Dermis microvascular lymphatic vessel endothelial cell (primary cell): ENCODE data around the gene NLRP7. TPM values are rescaled to one million over a fixed set of nuclear protein-coding genes. Genes with fewer than 3 reads are reported as not detected.
"Not testable (repeated sequence)": the region's sequence is repeated elsewhere in the genome, so short reads cannot be mapped to it uniquely, and the experiment has no call there.

Experiments used
- DNase-seq, 2 donors: peaks; one replicate each; pipeline versions ENCODE4 v3.0.0 to v3.0.0-alpha.2; 2010; ENCODE audit warnings: low read depth in 2 of 2
- total RNA-seq: library from RNA; depleted of rRNA; stranded (reverse); fragments of >200 nt; gene quantifications from 2 replicates; pipeline ENCODE4 v1.2.1, GENCODE V29; 2014

NLRP7 gene
- not detected in 2 replicates for total RNA-seq

DNA sequence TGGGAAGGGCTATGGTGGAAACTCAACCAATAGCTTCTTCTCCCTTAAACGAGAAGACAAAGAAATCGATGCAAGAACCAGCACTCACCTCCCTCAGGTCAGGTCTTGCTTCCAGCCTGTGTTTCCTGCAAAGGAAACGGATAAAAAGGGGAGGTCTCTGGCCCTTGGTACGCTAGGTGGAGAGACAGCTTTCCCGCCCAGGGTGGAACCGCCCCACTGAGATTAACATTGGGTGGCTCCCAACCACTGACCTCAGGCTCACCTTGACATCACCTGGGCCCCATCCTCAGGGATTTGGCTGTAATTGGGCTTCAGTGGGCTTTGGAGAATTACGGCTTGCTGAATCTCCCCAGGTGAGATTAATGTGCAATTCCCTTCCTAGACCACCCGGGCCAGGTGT is at the start of gene NLRP7:
TSS of gene NLRP7 (minus strand) at position 150 of the 400 bp plus-strand sequence.
- DNase-seq = no peak

GRCh38 chr19:54995561-54995960 is 48.2 kb upstream of the NLRP7 start:
- DNase-seq = no peak

DNA sequence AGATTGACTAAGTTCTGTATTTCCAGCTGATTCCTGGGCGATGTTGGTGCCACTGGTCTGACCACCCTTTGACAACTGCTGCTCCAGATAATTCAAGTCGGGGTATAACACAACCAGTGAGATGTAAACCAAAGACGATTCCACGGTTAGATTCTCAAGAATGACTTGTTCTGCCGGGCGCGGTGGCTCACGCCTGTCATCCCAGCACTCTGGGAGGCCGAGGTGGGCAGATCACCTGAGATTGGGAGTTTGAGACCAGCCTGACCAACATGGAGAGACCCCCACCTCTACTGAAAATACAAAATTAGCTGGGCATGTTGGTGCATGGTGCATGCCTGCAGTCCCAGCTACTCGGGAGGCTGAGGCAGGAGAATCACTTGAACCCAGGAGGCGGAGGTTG is 42.2 kb upstream of the NLRP7 start:
- DNase-seq = not testable (repeated sequence)

DNA sequence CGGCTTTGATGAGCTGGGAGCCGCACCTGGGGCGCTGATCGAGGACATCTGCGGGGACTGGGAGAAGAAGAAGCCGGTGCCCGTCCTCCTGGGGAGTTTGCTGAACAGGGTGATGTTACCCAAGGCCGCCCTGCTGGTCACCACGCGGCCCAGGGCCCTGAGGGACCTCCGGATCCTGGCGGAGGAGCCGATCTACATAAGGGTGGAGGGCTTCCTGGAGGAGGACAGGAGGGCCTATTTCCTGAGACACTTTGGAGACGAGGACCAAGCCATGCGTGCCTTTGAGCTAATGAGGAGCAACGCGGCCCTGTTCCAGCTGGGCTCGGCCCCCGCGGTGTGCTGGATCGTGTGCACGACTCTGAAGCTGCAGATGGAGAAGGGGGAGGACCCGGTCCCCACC is 35.2 kb upstream of the NLRP7 start:
- DNase-seq = not testable (repeated sequence)

DNA sequence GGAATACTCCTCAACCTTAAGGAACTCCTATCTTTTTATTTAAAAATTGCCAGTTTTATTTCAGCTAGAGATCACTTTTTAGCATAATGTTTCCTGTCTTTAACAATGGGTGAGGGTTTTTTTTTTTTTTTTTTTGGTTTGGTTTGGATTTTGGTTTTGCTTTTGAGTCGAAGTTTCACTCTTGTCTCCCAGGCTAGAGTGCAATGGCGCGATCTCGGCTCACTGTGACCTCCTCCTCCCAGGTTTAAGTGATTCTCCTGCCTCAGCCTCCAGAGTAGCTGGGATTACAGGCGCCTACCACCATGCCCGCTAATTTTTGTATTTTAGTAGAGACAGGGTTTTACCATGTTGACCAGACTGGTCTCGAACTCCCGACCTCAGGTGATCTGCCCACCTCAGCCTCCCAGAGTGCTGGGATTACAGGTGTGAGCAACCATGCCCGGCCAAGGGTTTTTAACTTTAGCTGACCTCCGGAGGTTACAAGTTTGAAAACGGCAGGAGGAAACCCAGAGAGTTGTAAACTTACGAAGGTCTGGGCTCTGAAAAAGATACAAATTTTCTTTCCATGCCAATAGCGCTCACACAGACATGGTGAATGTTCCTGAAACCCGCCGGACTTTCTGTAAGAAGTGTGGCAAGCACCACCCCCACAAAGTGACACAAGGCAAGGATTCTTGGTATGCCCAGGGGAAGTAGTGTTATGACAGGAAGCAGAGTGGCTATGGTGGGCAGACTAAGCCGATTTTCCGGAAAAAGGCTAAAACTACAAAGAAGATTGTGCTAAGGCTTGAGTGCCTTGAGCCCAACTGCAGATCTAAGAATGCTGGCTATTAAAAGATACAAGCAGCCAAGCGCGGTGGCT is 26.1 kb upstream of the NLRP7 start:
- not testable (repeated sequence) for DNase-seq

DNA sequence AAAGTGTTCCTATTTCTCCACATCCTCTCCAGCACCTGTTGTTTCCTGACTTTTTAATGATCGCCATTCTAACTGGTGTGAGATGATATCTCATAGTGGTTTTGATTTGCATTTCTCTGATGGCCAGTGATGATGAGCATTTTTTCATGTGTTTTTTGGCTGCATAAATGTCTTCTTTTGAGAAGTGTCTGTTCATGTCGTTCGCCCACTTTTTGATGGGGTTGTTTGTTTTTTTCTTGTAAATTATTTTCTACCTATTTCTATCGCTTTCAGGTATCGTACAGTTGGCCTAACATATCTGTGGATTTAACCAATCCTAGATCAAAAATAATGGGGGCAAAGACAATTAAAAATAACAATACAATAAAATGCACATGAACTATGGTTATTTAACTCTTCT is 24.1 kb upstream of the NLRP7 start:
- not testable (repeated sequence) for DNase-seq

DNA sequence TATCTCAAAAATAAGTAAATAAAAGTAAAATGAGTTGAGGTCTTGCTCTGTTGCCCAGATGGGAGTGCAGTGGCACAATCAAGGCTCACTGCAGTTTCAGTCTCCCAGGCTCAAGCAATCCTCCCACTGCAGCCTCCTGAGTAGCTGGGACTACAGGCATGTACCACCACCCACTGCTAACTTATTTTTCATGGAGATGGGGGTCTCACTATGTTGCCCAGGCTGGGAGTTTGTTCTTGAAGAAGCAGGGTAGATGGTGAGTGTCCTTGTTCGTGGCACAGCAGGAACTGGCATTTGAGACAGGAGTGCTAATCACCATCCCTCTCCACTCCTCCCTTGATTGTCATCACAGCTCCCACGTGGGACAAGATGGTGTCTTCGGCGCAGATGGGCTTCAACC is 22.3 kb upstream of the NLRP7 start:
- DNase-seq = no peak

DNA sequence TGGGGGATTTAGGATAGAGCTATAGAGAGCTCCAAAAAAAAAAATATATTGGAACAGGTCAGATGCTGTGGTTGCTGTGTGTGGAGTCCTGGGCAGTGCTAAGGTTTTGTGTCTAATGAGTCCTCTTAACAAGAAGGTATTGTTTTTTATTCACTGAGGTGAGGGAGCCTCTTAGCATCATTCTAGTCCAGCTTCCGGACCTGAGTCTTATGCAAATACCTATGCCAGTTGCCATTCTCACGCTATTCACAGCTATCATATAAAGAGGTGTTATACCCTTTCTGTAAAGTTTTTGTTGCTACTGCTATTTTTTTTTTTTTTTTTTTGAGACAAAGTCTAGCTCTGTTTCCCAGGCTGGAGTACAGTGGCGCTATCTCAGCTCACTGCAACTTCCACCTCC is 20.3 kb upstream of the NLRP7 start:
- no peak for DNase-seq

DNA sequence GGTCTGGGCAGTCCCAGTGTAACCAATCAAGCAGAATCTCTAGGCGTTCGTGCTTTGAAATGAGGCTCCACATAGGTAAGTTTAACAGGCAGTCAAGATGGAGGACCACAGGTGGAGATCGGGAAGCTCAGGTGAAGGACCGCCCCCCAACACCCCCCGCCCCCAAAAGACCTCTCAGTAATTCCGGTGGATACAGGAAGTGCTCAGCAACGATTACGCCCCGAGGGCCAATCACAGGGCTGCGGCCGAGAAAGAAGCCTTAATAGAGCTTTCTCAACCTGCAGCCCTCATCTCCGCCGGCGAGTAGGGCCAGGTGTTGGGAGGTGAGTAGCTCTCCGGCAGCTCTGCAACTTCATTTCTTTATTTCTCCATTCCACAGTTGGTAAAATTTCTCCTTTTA is 17.7 kb upstream of the NLRP7 start:
- not testable (repeated sequence) for DNase-seq

DNA sequence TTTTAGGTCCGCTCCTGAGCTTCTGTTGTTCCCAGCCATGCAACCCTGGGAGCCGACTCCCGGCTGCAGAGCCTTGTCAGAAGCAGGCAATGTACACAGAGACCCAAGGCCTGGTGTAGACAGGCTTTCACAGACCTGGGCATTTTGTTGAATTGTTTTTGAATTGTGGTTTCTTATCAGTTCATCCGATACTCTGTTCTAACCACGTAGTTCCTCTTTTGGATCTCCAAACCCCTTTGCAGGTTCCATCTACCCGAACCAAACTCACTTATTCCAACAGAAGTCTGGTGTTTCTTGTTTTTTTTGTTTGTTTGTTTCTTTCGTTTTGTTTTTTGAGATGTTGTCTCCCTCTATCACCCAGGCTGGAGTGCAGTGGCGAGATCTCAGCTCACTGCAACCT is 12.5 kb upstream of the NLRP7 start:
- no peak for DNase-seq

DNA sequence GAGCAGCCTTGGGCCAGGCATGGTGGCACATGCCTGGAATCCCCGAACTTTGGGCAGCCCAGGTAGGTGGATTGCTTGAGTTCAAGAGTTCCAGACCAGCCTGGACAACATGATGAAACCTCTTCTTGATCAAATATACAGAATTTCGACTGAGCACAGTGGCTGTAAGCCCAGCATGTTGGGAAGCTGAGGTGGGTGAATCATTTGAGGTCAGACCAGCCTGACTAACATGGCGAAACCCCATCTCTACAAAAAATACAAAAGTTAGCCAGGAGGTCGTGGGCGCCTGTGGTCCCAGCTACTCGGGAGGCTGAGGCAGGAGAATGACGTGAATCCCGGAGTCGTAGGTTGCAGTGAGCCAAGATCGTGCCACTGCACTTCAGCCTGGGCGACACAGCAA is 8.0 kb upstream of the NLRP7 start:
- no peak for DNase-seq

- not testable (repeated sequence) for DNase-seq
Measured at GRCh38 chr19:54953345-54953713, 6.0 kb upstream of the NLRP7 start.

DNA sequence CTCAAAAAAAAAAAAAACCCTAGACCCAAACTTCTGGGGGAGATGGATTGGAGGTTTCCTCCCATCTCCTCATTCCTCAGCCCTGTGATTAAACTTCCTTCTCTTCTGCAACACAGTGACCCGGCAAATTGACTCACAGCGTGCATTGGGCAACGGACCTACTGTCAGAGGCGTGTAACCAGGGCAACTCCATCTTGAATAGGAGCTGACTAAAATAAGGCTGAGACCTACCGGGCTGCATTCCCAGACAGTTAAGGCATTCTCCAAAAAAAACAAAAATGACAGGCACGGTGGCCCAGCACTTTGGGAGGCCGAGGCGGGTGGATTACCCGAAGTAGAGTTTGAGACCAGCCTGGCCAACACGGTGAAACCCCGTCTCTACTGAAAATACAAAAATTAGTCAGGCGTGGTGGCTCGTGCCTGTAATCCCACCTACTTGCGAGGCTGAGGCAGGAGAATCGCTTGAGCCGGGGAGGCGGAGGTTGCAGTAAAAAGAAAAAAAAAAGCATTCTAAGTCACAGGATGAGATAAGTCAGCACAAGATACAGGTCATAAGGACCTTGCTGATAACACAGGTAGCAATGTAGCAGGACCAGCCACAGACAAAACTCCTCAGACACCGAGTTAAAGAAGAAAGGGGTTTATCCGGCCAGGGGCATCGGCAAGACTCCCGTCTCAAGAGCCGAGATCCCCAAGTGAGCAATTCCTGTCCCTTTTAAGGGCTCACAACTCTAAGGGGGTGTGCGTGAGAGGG is 5.4 kb upstream of the NLRP7 start:
- DNase-seq = no peak

DNA sequence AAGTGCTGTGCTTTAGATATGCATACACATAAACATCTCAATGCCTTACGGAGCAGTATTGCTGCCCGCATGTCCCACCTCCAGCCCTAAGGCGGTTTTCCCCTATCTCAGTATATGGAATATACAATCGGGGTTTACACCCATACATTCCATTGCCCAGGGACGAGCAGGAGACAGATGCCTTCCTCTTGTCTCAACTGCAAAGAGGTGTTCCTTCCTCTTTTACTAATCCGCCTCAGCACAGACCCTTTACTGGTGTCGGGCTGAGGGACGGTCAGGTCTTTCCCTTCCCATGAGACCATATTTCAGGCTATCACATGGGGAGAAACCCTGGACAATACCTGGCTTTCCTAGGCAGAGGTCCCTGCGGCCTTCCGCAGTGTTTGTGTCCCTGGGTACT is 3.2 kb upstream of the NLRP7 start:
- DNase-seq = not testable (repeated sequence)

GRCh38 chr19:54949412-54949811 is 2.1 kb upstream of the NLRP7 start:
- DNase-seq = no peak

DNA sequence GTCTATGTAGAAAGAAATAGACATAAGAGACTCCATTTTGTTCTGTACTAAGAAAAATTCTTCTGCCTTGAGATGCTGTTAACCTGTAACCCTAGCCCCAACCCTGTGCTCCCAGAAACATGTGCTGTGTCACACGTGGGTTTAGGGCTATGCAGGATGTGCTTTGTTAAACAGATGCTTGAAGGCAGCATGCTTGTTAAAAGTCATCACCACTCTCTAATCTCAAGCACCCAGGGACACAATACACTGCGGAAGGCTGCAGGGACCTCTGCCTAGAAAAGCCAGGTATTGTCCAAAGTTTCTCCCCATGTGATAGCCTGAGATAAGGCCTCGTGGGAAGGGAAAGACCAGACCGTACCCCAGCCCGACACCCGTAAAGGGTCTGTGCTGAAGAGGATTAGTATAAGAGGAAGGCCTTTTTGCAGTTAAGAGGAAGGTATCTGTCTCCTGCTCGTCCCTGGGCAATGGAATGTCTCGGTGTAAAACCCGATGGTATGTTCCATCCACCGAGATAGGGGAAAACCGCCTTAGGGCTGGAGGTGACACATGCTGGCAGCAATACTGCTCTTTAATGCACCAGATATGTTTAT is 3.5 kb downstream of the NLRP7 start:
- not testable (repeated sequence) for DNase-seq

DNA sequence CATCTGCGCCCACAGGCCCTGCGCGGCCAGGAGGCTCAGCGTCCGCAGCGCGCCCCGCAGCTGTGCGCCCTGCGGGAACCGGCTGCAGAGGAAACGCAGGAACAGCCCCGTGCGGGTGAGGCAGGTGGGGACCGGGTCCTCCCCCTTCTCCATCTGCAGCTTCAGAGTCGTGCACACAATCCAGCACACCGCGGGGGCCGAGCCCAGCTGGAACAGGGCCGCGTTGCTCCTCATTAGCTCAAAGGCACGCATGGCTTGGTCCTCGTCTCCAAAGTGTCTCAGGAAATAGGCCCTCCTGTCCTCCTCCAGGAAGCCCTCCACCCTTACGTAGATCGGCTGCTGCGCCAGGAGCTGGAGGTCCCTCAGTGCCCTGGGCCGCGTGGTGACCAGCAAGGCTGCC is 7.8 kb downstream of the NLRP7 start:
- not testable (repeated sequence) for DNase-seq

DNA sequence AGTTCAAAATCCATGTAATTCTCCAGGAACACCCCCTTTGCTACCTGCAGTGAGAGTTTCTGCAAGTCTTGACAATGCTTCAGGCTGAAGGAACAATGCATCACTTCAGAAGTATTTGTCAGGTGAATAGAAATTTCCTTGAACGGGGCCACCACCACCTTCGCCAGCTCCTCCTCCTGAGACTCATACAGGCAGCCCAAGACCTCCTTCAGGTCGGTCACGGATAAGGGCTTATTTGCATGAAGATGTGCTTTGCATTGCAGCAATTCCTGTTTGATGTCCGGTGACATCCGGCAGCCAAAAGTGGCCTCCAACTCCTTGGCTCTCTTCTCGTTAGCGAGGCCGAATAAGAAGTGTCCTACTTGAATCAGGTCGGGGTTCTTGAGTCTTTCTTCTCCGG is 8.4 kb downstream of the NLRP7 start:
- no peak for DNase-seq

DNA sequence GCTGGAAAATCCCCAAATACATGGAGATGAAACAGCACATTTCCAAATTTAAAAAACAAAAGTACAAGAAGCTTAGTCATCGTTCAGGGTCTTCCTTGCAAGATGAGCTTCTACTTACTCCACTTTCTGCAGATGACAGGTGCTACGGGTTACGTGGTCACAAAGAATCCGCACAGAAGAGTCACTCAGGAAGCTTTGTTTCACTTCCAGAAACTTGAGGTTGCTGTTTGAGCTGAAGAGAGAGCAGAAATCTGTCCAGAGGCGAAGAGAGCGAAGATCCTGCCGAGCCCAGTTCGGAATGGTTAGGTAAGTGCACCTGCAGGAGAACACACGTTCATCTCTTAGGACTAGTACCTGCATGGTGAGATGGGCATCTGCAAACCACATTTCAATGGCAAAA is 9.4 kb downstream of the NLRP7 start:
- DNase-seq = no peak

DNA sequence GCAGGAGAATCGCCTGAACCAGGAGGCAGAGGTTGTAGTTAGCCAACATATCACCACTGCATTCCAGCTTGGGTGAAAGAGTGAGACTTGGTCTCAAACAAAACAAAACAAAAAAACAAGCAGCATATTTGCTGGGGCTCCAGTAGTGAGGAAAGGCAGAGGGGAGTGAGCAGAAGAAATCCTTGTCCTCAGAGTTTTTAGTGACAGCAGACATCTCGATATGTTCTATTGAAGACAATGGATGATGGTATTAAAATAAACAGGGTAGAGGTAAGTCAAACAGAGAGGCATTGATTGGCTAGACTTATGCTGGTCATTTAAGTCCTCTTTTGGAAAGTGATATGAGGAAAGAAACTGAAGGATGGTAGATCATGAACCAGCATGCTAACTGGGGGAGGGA is 19.0 kb downstream of the NLRP7 start:
- DNase-seq = no peak

- DNase-seq = no peak
Measured at GRCh38 chr19:54923276-54923675, 24.1 kb downstream of the NLRP7 start.

DNA sequence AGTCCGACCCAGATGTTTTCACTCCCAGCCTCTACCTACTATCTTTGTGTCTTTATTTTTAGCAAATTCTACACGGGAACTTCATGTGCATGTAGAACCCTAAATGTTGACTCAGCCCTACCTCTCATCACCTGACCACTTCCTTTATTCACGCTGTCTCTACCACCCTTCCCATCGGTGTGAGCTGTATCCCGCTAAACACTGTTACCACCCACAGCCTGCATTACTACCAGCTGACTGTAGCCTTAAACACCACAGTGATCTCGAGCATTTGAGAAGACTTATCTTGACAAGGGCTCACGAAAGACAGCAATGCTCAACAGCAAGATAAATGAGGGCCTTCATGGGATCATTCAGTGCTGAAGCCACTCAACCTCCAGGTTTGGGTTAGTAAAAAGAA is 26.2 kb downstream of the NLRP7 start:
- DNase-seq = no peak
